ENCODE data around the gene TCP11.

DNA sequence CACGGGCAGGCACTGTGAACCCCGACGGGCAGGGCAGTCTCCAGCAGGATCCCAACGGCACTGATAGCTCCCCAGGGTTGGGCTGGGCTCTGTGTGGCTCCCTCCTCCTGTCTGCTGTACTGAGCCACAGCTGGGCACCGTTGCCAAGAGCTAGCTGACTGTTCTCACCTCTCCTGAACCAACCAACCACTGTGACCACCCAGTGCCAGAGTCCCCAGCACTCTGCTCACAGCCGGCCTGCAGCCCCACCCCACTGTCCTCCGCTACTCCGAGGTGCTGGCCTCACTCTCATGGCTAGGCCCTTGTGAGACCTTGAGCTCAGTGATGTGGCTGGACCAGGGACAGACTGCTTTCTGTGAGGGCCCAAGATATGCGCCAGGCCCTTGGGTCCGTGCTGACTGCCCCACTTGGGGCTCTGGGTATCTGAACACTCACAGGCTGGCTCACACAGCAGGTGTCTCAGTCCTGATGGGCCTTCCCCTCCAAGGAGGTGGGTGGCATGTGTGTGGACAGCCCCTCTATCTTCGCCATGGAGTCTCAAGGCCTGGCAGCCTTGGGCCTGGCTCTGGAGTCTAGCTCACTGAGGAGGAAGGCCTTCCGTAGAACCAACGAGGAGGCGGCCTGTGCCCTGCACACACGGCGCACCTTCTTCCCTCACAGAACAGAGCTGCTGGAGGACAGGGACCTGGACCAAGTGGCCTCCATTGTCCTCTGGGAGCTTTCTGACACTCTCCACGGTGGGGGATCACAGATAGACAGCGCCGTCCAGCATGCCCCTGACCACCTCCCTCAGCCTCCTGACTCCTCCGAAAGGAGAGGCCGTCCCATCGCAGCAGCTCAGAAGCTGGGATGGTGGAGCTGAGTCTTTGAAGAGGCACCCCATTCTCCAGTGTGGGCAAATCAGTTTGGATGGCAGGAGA, 53.5 kb downstream of the TCP11 start:
- TF ChIP-seq SIN3A (IDR thresholded peaks at IDR 0.05; ENCODE audit: borderline replicate concordance, low read depth, low read length): no peak
- TF ChIP-seq, protein P1, sequence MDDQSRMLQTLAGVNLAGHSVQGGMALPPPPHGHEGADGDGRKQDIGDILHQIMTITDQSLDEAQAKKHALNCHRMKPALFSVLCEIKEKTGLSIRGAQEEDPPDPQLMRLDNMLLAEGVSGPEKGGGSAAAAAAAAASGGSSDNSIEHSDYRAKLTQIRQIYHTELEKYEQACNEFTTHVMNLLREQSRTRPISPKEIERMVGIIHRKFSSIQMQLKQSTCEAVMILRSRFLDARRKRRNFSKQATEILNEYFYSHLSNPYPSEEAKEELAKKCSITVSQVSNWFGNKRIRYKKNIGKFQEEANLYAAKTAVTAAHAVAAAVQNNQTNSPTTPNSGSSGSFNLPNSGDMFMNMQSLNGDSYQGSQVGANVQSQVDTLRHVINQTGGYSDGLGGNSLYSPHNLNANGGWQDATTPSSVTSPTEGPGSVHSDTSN (IDR thresholded peaks at IDR 0.05): no peak
- TF ChIP-seq, protein P2, sequence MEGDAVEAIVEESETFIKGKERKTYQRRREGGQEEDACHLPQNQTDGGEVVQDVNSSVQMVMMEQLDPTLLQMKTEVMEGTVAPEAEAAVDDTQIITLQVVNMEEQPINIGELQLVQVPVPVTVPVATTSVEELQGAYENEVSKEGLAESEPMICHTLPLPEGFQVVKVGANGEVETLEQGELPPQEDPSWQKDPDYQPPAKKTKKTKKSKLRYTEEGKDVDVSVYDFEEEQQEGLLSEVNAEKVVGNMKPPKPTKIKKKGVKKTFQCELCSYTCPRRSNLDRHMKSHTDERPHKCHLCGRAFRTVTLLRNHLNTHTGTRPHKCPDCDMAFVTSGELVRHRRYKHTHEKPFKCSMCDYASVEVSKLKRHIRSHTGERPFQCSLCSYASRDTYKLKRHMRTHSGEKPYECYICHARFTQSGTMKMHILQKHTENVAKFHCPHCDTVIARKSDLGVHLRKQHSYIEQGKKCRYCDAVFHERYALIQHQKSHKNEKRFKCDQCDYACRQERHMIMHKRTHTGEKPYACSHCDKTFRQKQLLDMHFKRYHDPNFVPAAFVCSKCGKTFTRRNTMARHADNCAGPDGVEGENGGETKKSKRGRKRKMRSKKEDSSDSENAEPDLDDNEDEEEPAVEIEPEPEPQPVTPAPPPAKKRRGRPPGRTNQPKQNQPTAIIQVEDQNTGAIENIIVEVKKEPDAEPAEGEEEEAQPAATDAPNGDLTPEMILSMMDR (IDR thresholded peaks at IDR 0.05): no peak
- TF ChIP-seq EP300 (IDR thresholded peaks at IDR 0.05; ENCODE audit: borderline replicate concordance in 1 of 2, low read depth in 1 of 2, low read length in 1 of 2): no peak
- TF ChIP-seq POLR2AphosphoS5 (IDR thresholded peaks at IDR 0.05; ENCODE audit: low read depth, low read length): no peak
- no peak for TF ChIP-seq RFX5 (IDR thresholded peaks at IDR 0.05; ENCODE audit: low read length)
- no peak for TF ChIP-seq YY1 (IDR thresholded peaks at IDR 0.05; ENCODE audit: low read depth)
- TF ChIP-seq JUND (IDR thresholded peaks at IDR 0.05): no peak

Data from SK-N-SH (cell line).